ENCODE data around the gene TXNDC8. TPM values are rescaled to one million over a fixed set of nuclear protein-coding genes. Genes with fewer than 3 reads are reported as not detected.

TXNDC8 gene
- total RNA-seq, 1 donor from 2014 or later: not detected

GRCh38 chr9:110261632-110262031 is 76.0 kb downstream of the TXNDC8 start:
- H3K4me3 ChIP-seq (ENCODE audit: insufficient read depth, low read depth, low read length): no peak overlapping the region
- H3K4me2 ChIP-seq (ENCODE audit: low read length): no peak overlapping the region

DNA sequence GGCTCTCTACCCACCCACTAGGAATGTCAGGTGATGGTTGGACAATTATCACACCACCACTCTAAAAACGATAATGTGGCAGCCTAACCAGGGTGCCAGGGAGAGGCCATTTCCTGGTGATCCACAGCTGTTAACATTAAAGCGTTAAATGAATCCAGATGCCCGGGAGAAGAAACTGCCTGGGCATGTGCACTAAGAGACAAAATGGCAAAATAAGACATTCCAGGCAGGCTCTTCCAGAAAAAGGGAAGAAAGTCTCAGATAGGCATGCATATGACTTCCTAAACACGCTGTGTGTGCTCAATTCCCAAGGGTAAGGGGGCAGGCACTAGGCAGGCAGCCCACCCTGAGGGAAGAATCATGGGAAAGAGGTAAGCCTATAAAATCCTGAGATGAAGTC is 76.8 kb downstream of the TXNDC8 start:
- Histone ChIP-seq H3K27ac (ENCODE audit: low read depth, low read length) (no peak overlapping the region), H3K27me3 (ENCODE audit: insufficient read depth, low read length) (no peaks in the 10 kb centered on the region), H2AFZ (ENCODE audit: low read depth, low read length) (no peak overlapping the region), H4K20me1 (ENCODE audit: insufficient read depth, low read length) (no peaks in the 10 kb centered on the region), H3K36me3 (ENCODE audit: insufficient read depth, low read length) (no peaks in the 10 kb centered on the region), H3K4me2 (ENCODE audit: low read length) (no peak overlapping the region), H3K79me2 (ENCODE audit: insufficient read depth, low read length) (peaks cover 4% of the 10 kb centered on the region), H3K9me3 (ENCODE audit: insufficient read depth, low read depth, low read length) (no peaks in the 10 kb centered on the region), H3K4me3 (ENCODE audit: insufficient read depth, low read depth, low read length) (no peak overlapping the region), H3K4me1 (ENCODE audit: insufficient read depth, low read length) (peaks cover 12% of the 10 kb centered on the region), H3K9ac (ENCODE audit: low read length) (no peak overlapping the region)
- no peak overlapping the region for H3K27ac Mint-ChIP-seq (ENCODE audit: unreplicated experiment)
- no peak overlapping the region for H3K4me3 Mint-ChIP-seq (ENCODE audit: unreplicated experiment)
- no peak for TF ChIP-seq EZH2 (IDR thresholded peaks at IDR 0.05; ENCODE audit: insufficient read depth, low read length)
- TF ChIP-seq, protein P1, sequence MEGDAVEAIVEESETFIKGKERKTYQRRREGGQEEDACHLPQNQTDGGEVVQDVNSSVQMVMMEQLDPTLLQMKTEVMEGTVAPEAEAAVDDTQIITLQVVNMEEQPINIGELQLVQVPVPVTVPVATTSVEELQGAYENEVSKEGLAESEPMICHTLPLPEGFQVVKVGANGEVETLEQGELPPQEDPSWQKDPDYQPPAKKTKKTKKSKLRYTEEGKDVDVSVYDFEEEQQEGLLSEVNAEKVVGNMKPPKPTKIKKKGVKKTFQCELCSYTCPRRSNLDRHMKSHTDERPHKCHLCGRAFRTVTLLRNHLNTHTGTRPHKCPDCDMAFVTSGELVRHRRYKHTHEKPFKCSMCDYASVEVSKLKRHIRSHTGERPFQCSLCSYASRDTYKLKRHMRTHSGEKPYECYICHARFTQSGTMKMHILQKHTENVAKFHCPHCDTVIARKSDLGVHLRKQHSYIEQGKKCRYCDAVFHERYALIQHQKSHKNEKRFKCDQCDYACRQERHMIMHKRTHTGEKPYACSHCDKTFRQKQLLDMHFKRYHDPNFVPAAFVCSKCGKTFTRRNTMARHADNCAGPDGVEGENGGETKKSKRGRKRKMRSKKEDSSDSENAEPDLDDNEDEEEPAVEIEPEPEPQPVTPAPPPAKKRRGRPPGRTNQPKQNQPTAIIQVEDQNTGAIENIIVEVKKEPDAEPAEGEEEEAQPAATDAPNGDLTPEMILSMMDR (IDR thresholded peaks at IDR 0.05; ENCODE audit: insufficient read depth, low read depth, low read length): no peak
- DNase-seq (ENCODE audit: low read depth): no peak
- peaks cover 10% of the 10 kb centered on the region for H3K4me1 Mint-ChIP-seq (ENCODE audit: low read depth, unreplicated experiment)
- no peaks in the 10 kb centered on the region for H3K9me3 Mint-ChIP-seq (ENCODE audit: unreplicated experiment)
- no peak for FAIRE-seq
- H3K27me3 Mint-ChIP-seq (ENCODE audit: low read depth, unreplicated experiment): no peaks in the 10 kb centered on the region
- no peaks in the 10 kb centered on the region for H3K36me3 Mint-ChIP-seq (ENCODE audit: low read depth, unreplicated experiment)

More at GRCh38 chr9:110261632-110262031, 76.0 kb downstream of the TXNDC8 start:
- Histone ChIP-seq H3K79me2 (ENCODE audit: insufficient read depth, low read length) (no peaks in the 10 kb centered on the region), H3K9me3 (ENCODE audit: insufficient read depth, low read depth, low read length) (no peaks in the 10 kb centered on the region), H2AFZ (ENCODE audit: low read depth, low read length) (no peak overlapping the region), H3K27ac (ENCODE audit: low read depth, low read length) (no peak overlapping the region), H4K20me1 (ENCODE audit: insufficient read depth, low read length) (no peaks in the 10 kb centered on the region), H3K27me3 (ENCODE audit: insufficient read depth, low read length) (no peaks in the 10 kb centered on the region), H3K9ac (ENCODE audit: low read length) (no peak overlapping the region), H3K36me3 (ENCODE audit: insufficient read depth, low read length) (no peaks in the 10 kb centered on the region), H3K4me1 (ENCODE audit: insufficient read depth, low read length) (peaks cover 12% of the 10 kb centered on the region)
- no peaks in the 10 kb centered on the region for H3K27me3 Mint-ChIP-seq (ENCODE audit: low read depth, unreplicated experiment)
- no peaks in the 10 kb centered on the region for H3K9me3 Mint-ChIP-seq (ENCODE audit: unreplicated experiment)
- FAIRE-seq (no peak), DNase-seq (ENCODE audit: low read depth) (no peak)
- H3K4me3 Mint-ChIP-seq (ENCODE audit: unreplicated experiment): no peak overlapping the region
- H3K27ac Mint-ChIP-seq (ENCODE audit: unreplicated experiment): no peak overlapping the region
- peaks cover 10% of the 10 kb centered on the region for H3K4me1 Mint-ChIP-seq (ENCODE audit: low read depth, unreplicated experiment)
- H3K36me3 Mint-ChIP-seq (ENCODE audit: low read depth, unreplicated experiment): no peaks in the 10 kb centered on the region
- TF ChIP-seq, protein P1 (IDR thresholded peaks at IDR 0.05; ENCODE audit: insufficient read depth, low read depth, low read length): no peak
- no peak for TF ChIP-seq EZH2 (IDR thresholded peaks at IDR 0.05; ENCODE audit: insufficient read depth, low read length)

GRCh38 chr9:110259566-110259965 is 78.1 kb downstream of the TXNDC8 start:
- Histone ChIP-seq H3K9ac (ENCODE audit: low read length) (no peak overlapping the region), H2AFZ (ENCODE audit: low read depth, low read length) (no peak overlapping the region), H3K4me1 (ENCODE audit: insufficient read depth, low read length) (peaks cover 14% of the 10 kb centered on the region), H3K4me3 (ENCODE audit: insufficient read depth, low read depth, low read length) (no peak overlapping the region), H3K9me3 (ENCODE audit: insufficient read depth, low read depth, low read length) (no peaks in the 10 kb centered on the region), H4K20me1 (ENCODE audit: insufficient read depth, low read length) (peaks cover 8% of the 10 kb centered on the region), H3K27ac (ENCODE audit: low read depth, low read length) (no peak overlapping the region), H3K79me2 (ENCODE audit: insufficient read depth, low read length) (peaks cover 17% of the 10 kb centered on the region), H3K27me3 (ENCODE audit: insufficient read depth, low read length) (no peaks in the 10 kb centered on the region), H3K4me2 (ENCODE audit: low read length) (no peak overlapping the region), H3K36me3 (ENCODE audit: insufficient read depth, low read length) (no peaks in the 10 kb centered on the region)
- DNase-seq (ENCODE audit: low read depth) (no peak), FAIRE-seq (no peak)
- H3K4me3 Mint-ChIP-seq (ENCODE audit: unreplicated experiment): no peak overlapping the region
- no peak overlapping the region for H3K27ac Mint-ChIP-seq (ENCODE audit: unreplicated experiment)
- no peaks in the 10 kb centered on the region for H3K27me3 Mint-ChIP-seq (ENCODE audit: low read depth, unreplicated experiment)
- no peaks in the 10 kb centered on the region for H3K9me3 Mint-ChIP-seq (ENCODE audit: unreplicated experiment)
- H3K36me3 Mint-ChIP-seq (ENCODE audit: low read depth, unreplicated experiment): no peaks in the 10 kb centered on the region
- peaks cover 11% of the 10 kb centered on the region for H3K4me1 Mint-ChIP-seq (ENCODE audit: low read depth, unreplicated experiment)
- TF ChIP-seq, protein P1 (IDR thresholded peaks at IDR 0.05; ENCODE audit: insufficient read depth, low read depth, low read length): no peak
- no peak for TF ChIP-seq EZH2 (IDR thresholded peaks at IDR 0.05; ENCODE audit: insufficient read depth, low read length)
